Fibroblast of skin of right quadriceps (primary cell): Measurements from ENCODE around the gene AFF3.

Experiments
- DNase-seq: peaks from one replicate; pipeline ENCODE4 v3.0.0-alpha.2; 2013

Gene AFF3

DNA sequence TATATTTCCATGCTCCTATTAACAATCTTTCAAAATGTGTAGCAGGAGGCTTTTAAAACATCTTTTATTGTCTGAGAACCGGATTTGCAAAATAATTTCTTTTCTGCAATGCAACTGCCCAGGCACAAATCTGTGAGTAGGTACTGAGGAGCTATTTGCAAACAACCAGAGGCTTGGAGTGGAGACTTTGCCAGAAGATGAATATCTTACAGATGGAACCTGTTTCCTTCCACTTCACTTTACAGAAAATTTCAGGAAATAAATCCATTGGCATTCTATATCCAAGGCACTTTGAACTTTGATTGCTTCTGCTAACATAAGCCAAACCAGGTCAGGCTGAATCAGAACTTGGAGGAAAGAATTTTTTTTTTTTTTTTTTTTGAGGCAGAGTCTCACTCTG is 415.2 kb downstream of the AFF3 start:
- no peak for DNase-seq

DNA sequence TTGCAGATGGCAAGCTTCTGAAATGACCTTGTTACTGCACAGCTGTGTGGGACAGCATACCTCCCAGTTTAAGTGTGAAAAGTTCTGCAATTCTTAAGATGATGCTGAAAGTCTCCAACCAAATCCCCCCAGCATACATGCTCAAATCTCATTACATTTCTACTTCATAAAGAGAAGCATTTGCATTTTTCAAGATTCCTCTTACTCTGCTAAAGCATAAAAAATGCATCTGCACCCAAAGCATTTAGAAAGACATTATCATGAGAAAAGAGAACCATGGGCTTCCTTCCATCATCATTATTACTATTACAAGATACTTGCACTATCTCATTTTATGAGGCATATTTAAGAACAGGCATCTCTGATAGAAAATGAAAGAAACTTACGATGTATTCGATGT is 415.7 kb downstream of the AFF3 start:
- no peak for DNase-seq

DNA sequence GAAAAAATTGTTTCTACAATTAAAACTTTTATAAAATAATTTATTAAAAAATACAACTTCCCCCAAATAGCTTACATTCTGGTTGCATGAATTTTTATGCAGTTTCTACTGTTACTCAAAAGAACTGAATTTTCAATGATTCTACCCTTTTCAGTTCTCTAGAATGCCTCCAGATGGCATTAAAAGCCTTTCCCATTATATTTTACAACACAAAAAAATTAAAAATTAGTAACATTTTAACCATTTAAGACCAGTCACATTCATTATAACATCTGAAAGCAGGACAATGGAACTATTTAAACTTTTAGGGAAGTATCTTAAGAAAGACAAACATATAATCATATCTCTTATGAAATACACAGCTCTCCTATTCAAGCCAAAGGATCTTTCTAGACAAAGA is 416.6 kb downstream of the AFF3 start:
- peak; percentile 20 for DNase-seq

DNA sequence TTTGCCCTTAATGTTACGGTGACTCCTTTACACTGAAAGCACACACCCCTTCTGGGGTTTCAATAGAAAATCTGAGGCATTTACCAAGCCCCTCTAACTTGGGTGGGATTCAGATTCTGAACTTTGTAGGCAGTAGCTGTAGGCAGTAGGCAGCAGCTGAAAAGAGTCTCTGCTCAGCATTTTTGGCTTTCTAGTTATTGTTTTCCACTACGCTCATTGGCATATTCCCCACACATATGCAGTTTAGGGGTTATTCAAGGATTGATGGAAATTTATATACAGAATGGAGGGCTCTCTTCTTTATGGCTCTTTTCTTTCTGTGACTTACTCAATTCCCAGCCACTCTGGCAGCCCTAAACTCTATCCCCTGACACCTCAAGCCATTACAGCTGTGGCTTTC is 419.9 kb downstream of the AFF3 start:
- no peak for DNase-seq

DNA sequence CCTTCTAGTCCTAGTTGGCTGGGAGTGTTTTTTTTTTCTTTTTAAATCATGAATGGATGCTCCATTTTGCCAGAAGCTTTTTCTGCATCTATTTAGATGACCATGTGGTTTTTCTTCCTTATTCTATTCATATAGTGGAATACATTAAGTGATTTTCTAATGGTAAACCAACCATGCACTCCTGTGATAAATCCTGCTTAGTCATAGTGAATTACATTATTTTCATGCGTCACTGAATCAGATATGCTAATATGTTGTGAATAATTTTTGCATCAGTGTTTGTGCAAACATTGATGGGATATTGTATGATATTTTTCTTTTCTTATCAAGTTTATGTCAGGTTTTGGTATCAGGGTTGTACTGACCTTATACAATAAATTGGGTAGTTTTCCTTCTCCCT is 423.3 kb downstream of the AFF3 start:
- no peak for DNase-seq

DNA sequence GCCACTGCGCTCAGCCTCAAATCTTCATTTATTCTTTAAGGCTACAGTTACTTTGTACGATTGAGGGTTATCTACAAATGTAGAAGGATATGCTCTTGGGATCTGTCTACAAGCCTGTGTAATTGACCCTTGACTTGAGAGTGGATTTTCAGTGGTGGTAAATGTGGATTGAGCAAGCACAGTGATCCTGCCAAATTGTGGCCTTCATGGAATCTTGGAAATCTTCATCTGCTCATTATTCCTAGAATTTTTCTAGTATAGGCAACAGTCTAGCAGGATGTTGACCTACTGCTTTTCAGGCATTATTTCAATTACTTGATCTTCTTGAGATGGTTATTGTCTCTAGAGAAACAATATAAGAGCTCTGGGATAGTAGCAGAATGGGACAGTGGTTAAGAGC is 426.4 kb downstream of the AFF3 start:
- peak; percentile 44 for DNase-seq

DNA sequence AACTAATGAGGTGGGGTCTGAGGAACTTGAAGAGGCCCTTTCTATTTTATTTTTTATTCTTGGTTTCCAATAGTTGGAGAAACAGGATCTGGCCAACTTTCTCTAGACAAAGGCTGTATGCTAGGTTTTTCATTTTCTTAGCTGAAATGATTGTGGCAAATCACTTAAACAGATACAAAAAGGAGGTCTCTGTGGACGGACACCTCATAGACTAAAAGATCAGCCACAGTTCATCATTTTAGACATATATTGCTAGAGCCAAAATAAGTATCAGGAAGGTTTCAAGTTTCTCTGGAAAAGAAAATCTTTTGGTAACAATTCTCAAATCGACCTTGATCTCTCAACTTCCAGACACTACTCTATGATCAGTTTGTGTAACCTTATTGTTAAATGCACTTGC is 428.0 kb downstream of the AFF3 start:
- no peak for DNase-seq

DNA sequence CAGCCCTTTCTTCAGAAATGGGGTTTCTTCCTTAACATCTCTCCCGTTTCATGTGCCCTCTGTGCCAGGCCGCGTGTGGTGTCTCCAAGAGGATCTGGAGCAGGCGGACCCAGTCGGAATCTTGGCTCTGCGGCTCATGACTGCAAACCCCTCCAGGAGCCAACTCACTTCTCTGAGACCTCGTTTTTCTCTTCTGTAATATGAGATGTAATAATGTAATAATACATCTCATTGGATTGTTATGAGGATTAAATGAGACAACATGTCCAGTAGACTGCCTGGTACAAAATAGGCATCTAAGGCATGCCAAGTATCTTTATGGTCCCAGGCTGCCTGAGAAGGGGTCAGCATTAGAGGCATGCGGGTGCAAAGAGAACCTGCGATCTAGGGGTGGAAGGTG is 431.2 kb downstream of the AFF3 start:
- peak; percentile 29 for DNase-seq

DNA sequence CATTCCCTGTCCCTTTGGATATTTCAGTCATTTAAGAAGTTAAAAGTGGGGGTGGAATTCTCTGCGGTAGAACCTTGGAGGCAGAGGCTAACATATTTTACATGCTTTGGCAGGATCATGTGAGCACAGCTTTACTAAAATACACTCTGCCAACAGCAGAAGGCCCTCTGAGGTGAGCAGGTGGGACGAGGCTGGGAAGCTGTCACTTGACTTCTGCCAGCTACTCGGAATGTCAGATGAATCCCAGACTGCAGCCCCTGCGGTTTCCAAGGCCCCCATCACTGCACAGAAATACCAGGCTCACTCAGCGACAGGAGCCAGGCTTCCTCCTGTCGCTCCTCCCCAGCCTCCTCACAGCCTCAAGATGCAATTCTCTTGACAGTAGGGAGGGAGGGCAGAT is 431.7 kb downstream of the AFF3 start:
- peak; percentile 47 for DNase-seq

DNA sequence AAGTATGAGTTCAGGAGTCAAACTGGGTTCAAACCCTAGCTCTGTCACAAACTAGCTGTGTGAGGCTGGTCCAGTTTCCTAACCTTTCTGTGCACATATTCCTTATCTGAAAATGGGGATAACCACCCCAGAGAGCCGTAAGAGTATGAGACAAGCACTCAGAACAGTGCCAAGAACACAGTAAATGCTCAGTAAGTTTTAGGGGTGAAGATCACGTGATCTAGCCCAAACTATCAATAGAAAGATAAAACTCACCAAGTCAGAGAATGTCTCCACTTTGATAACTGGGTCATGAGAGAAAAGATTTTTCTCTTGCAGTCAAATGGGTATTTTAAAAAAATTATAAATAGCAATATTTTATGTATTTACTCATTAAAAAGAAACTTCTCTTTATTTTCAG is 433.2 kb downstream of the AFF3 start:
- no peak for DNase-seq

DNA sequence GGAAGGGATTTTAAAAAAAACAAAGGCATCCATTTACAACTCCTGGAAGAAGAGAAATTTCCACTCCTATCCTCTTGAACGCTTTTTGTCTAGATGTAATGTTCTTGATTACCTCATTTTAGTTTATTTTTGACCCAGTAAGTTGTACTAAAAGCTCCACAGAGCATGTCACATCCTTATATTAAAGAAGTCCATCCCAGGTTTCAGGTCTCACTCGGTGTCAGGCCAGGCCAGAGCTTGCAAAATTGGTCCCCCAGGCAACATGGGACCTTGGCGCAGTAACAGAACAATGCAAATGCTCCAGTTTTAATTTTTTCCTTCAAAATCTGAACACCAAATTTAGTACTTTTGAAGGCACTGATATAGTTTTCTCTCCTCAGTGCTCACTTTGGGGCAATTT is 434.2 kb downstream of the AFF3 start:
- DNase-seq = no peak

DNA sequence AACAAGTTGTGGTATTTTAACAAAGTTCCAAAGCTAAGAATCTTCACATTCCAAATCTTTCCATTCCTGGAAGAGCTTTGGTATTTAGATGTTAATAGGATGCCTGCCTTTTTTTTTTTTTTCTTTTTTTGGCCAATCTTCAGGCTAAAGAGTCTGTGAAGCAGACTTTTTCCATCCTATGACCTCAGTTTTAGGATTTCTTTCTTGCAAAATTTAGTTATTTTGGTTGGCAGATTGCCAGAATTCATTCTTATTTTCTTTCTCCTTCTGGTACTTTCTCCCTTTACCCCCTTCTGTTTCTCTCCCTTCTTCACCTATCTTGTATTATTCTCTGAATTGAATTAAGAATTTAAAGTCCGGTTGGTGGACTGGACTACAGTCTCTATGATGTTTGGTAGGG is 434.8 kb downstream of the AFF3 start:
- peak; percentile 86 for DNase-seq

DNA sequence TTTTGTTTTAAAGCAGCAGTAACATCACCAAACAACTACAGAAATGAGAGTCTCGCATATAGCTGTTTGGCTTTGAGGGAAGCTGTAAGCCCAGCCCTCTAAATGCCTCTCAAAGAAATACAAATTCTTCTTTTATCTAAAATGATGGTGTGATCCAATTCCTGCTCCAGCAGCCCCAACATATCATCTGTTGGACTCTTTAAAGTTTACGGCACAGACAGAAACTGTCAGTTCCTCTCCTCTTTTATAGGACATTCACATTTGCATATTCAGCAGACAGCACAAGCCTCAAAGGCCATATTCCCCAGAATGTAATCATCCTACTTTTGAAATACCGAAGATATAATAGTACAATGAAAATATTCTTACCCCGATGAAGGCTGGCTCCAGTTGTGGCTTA is 435.7 kb downstream of the AFF3 start:
- no peak for DNase-seq

DNA sequence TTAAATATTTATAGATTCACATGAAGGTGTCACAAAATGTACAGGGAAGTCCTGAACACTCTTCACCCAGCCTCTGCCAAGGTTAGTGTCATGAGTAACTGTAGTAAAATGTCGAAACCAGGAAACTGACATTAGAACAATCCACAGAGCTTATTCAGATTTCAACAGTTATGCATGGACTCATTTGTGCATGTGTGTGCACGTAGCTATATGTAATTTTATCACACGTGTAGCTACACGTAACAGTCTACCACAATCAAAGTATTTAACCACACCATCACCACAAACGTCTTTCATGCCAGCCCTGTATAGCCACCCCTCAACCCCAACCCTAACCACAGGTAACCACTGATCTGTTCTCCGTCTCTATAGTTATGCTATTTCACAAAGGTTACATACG is 440.9 kb downstream of the AFF3 start:
- DNase-seq = peak; percentile 64

DNA sequence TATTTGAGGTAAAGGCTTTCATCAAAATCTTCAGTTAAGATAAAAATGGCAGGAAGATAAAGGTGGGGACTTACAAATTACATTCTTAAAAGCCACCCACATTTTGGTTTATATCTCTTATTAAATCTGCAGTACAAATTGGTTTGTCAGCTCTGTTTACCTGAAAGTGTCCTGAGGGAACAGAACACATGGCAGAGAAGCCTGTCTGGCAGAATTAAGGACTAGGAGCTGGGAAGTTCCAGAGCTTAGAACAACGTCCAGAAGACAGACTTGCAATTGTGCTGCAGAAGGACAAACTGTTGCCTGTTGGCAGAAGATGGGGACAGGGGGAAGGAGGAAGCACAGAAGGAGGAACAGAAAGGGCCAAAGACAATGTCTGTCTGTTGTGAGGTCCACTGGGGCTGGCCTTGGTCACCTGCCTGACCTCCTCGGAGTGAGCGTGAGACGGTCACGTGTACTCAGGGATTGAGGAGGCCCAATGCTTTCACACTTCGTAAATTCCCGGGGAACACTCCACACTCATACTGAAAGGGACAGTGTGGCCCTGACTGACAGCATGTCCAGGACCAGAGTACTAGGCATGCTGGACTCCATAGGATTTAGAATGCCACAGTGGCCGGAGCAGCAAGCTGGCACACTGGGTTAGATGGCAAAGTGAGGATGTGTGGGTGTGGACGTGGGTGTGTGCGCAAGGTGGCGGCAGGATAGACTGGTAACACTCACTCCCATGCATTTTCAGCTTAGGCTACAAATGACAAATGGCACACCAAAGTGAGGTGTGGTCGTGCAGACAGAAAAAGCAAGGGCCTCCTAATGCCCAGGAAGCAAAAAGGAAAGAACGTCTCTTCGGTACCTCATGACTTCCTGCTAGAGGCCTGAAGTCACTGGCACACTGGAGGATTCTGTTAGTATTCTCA is 441.6 kb downstream of the AFF3 start:
- DNase-seq = no peak

DNA sequence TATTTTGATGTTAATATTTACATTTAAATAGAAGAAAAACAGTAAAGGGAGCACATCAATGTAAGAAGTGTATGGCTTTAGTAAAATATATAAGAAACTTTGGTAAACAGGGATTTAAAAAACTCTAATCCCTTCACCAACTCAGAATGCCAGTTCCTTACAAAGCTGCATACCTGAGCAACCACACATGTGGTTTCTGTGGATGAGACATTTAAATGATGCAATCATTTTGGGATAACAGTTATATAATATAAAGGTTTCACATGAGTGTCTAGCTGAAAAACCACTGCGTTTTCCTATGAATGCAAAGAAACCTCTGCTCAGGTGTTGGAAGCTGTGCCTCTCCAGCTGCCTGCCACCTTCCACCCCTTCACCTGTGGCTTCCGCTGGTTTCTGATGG is 443.5 kb downstream of the AFF3 start:
- peak; percentile 77 for DNase-seq

DNA sequence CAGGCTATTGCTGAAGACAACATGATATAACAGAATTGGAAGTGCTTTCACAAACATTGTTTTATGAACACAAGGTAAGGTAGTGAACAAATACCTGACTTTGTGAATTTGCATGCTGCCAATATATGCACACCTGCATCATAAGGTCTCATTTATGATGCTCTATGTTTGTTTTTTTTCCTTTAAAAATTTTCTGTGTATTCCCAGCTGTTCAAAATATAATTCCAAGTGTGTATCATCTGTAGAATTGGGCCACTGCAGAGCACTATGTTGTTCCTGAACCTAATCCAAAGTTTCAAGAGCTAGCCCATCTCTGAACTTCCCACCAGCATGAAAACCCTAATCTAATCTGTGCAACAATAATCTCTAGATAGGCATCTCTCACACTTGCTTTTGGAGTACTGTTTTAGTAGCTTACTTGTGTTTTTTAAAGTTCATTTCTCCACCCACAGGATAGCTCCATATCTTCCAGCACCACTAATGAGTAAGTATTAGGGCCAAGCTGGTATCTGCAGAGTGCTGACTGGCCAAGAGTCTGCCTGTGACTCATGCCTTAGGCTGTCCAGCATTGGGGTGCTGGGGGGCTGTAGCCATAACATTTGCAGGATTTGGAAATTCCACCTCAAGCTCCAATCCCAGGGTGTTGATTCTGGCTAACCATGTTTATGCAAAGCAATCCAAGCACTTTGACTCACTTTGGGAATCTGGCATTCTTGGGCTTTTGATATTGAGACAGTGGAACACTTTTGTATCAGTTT is 444.4 kb downstream of the AFF3 start:
- DNase-seq = peak; percentile 97

DNA sequence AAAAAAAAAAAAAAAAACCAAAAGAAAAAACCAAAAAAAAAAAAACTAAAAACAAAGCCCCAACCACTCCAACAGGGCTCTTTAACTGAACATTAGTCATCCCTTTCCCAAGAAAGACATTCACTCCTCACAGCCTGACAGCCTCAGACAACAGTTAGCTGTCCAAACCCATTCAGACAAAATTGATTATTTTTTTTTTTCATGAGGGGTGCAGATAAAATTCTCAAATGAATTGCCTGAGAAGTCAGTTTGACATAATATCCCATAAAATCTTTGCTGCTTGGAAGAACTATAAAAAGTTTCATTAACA is 446.5 kb downstream of the AFF3 start:
- peak; percentile 52 for DNase-seq

DNA sequence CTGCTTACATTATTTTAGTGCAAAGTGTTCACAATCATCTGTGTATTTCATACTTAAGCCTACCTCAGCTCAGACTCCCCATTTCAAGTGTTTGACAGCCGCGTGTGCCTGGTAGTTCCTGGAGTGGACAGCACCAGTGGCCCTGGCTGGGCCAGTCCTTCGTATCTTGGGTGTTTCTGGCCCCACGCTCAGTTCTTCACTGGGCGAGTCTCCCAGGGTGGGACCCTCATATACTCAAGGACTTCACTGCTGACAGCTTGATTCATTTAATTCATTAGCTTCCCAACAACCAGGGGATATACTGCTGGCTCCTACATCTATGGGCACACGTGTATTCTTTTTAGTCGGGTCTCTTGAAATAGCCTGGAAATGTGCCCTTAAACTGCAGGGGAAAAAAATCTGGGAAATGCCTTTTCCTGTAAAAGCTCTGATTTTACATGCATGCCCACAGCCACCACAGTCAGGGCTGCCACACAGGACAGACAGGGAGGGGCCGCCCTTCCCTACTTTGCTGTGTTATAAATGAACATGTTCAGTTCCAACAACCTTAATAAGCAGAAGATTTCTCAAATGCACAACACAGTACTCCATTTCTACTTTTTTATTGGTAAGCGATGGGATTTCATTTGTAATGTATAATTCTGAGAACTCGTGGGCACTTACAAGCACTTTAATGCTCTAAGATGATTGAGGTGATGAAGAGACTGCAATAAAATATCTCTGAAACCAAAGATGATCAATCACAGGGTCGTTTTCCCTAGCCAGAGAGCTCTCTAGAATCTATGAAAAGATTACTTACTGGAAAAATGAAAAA is 447.1 kb downstream of the AFF3 start:
- DNase-seq = no peak

DNA sequence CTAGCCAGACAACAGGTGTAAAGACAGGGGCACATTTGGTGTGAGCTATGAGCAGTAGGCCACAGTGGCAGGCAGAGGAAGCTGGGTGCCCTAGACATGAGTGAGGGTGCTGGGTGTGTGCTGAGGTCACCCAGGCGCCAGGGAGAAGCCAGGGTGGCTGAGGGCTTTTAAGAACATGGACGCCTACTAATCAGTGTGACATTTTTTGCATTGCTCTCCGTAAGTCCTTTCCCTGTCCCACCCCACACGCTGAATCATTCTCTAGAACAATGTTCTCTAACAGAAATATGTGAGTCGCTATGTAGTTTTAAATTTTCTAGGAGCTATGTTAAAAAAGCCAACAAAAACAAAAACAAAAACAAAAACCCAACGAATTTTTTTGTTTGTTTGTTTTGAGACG is 448.1 kb downstream of the AFF3 start:
- no peak for DNase-seq

DNA sequence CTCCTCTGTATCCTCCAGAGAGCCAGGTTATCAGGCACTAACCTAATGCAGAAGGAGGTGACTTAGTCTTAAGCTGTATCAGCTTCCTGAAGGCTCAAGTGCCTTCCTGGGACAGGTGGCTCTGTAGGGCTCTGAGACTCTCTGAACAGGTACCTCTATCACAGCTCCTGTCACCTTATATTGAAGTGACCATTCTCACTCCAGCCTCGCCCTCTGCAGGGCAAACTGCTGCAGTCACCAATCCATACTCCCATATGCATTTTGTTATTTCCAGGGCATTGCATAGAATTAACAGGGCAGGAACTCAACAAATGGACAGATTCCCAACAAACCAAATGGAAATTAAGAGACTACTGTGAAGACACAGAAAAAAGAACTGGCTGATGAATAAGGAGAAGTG is 449.6 kb downstream of the AFF3 start:
- no peak for DNase-seq

DNA sequence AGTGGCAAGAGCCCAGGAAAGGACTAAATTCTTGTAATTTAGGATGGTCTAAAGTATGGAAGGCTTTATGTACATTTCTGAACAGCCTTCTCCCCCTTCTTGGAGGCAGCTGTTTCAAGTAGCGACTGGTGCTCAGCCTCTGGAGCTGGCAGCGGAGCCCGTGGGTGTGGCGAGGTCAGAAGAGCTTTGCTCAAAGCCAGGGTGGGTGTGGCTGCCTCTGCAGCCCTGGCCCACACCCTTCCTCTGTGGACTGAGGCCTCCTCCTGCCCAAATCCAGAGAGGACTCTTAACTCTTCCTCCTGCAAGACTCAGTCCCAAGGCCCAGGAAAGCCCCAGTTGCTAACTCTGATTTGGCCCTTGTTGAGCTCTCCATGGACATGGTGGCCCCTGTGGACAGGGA is 450.5 kb downstream of the AFF3 start:
- no peak for DNase-seq

DNA sequence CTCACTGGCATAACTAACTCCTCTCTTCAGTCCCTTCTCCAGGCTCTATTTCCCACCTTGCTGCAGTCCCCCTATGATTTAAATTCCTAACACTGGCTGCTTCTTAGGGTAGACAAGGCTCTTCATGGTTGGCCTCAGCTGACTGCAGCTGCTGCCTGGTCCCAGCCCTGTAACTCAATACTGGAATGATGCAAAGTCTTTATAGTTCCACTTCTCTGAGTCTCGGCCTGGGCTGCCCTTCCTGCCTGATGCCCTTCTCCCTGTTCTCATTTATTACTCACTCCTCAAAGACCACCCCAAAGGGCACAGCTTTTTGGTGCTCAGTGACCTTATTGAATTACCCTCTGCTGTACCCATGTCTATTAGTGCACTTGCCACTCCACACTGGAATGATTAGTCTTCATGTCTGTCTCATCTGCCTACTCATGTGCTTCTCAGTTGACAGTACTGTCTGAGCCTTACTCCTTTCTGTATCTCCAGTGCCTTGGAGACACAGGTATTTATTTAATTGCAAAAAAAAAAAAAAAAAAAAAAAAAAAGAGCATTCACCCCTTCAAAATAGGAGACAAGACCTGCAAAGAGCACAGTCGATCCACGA is 453.1 kb downstream of the AFF3 start:
- no peak for DNase-seq
